ENCODE measurements around the gene AXIN2.

DNA sequence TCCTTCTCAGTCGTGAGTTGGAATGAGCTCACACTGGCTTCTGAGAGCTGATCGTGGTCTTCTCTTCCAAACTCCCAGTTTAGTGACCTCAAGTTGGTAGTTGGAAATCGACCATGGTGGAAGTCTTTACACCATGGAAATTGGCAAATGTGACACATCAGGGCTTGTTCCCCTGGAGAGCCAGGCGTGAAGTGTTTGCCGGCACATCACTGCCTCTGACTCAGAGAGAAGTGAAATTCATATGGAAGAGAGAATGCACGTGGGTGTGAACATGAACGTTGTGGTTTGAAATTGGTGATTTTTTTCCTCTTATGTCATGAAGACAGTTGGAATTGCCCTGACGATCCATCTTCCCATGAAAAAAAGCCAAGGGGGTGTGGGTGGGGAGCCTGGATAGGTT lies 47.4 kb downstream of the AXIN2 start:
- TF ChIP-seq, protein P1, sequence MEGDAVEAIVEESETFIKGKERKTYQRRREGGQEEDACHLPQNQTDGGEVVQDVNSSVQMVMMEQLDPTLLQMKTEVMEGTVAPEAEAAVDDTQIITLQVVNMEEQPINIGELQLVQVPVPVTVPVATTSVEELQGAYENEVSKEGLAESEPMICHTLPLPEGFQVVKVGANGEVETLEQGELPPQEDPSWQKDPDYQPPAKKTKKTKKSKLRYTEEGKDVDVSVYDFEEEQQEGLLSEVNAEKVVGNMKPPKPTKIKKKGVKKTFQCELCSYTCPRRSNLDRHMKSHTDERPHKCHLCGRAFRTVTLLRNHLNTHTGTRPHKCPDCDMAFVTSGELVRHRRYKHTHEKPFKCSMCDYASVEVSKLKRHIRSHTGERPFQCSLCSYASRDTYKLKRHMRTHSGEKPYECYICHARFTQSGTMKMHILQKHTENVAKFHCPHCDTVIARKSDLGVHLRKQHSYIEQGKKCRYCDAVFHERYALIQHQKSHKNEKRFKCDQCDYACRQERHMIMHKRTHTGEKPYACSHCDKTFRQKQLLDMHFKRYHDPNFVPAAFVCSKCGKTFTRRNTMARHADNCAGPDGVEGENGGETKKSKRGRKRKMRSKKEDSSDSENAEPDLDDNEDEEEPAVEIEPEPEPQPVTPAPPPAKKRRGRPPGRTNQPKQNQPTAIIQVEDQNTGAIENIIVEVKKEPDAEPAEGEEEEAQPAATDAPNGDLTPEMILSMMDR (IDR thresholded peaks at IDR 0.05): no peak
- TF ChIP-seq EP300 (IDR thresholded peaks at IDR 0.05) (no peak), POLR2A (IDR thresholded peaks at IDR 0.05) (no peak)

Measured in ovary (tissue), 3 donors.